Myocyte (in vitro differentiated cells): ENCODE measurements around the gene SMR3A. TPM values are rescaled to one million over a fixed set of nuclear protein-coding genes. Genes with fewer than 3 reads are reported as not detected.

Source experiments
- total RNA-seq: library from RNA; depleted of rRNA; stranded (reverse); fragments of >200 nt; gene quantifications from 2 replicates; pipeline ENCODE4 v1.2.3, GENCODE V29; 2014

The SMR3A gene
- total RNA-seq, 1 donor from 2014 or later: not detected

Other genes with a start within 250 kb of the SMR3A start
- gene PRR27, start 206.5 kb upstream of the SMR3A start, total RNA-seq: not detected in 2 replicates
- not detected in 2 replicates for gene ODAM, start 165.0 kb upstream of the SMR3A start, total RNA-seq
- gene FDCSP, start 134.6 kb upstream of the SMR3A start, total RNA-seq: not detected in 2 replicates
- not detected in 2 replicates for gene CSN3, start 118.2 kb upstream of the SMR3A start, total RNA-seq
- not detected in 2 replicates for gene CABS1, start 25.8 kb upstream of the SMR3A start, total RNA-seq
- gene SMR3B, start 22.4 kb downstream of the SMR3A start, total RNA-seq: not detected in 2 replicates
- not detected in 2 replicates for gene OPRPN, start 37.2 kb downstream of the SMR3A start, total RNA-seq
- not detected in 2 replicates for gene MUC7, start 111.4 kb downstream of the SMR3A start, total RNA-seq
- gene AMTN, start 157.8 kb downstream of the SMR3A start, total RNA-seq: not detected in 2 replicates
- not detected in 2 replicates for gene AMBN, start 231.5 kb downstream of the SMR3A start, total RNA-seq